ENCODE data around the gene PPP2R1B.
"Not testable (repeated sequence)": the region's sequence is repeated elsewhere in the genome, so short reads cannot be mapped to it uniquely, and the experiment has no call there.

The PPP2R1B gene

GRCh38 chr11:111729831-111730311, 36.3 kb downstream of the PPP2R1B start:
- H3K4me1 Mint-ChIP-seq (ENCODE audit: low read depth) = no peaks in the 10 kb centered on the region
- H3K4me3 Mint-ChIP-seq = no peak overlapping the region
- H3K36me3 Mint-ChIP-seq (ENCODE audit: low read depth) = peaks cover 4% of the 10 kb centered on the region
- no peaks in the 10 kb centered on the region for H3K9me3 Mint-ChIP-seq
- no peaks in the 10 kb centered on the region for H3K27me3 Mint-ChIP-seq
- H3K27ac Mint-ChIP-seq = no peak overlapping the region

GRCh38 chr11:111729071-111729830, 36.9 kb downstream of the PPP2R1B start:
- H3K9me3 Mint-ChIP-seq = no peaks in the 10 kb centered on the region
- no peak overlapping the region for H3K27ac Mint-ChIP-seq
- no peaks in the 10 kb centered on the region for H3K27me3 Mint-ChIP-seq
- no peak overlapping the region for H3K4me3 Mint-ChIP-seq
- H3K36me3 Mint-ChIP-seq (ENCODE audit: low read depth) = peaks cover 4% of the 10 kb centered on the region
- H3K4me1 Mint-ChIP-seq (ENCODE audit: low read depth) = no peaks in the 10 kb centered on the region

- Mint-ChIP-seq H3K9me3 (no peaks in the 10 kb centered on the region), H3K4me1 (ENCODE audit: low read depth) (no peaks in the 10 kb centered on the region), H3K4me3 (no peak overlapping the region), H3K27me3 (no peaks in the 10 kb centered on the region), H3K36me3 (ENCODE audit: low read depth) (peaks cover 15% of the 10 kb centered on the region), H3K27ac (no peak overlapping the region)
Observed at GRCh38 chr11:111727431-111727830, 38.8 kb downstream of the PPP2R1B start.

GRCh38 chr11:111726301-111726713, 39.9 kb downstream of the PPP2R1B start:
- H3K27me3 Mint-ChIP-seq = no peaks in the 10 kb centered on the region
- peaks cover 23% of the 10 kb centered on the region for H3K36me3 Mint-ChIP-seq (ENCODE audit: low read depth)
- H3K27ac Mint-ChIP-seq = no peak overlapping the region
- H3K9me3 Mint-ChIP-seq = no peaks in the 10 kb centered on the region
- no peak overlapping the region for H3K4me3 Mint-ChIP-seq
- no peaks in the 10 kb centered on the region for H3K4me1 Mint-ChIP-seq (ENCODE audit: low read depth)

GRCh38 chr11:111725621-111726020, 40.6 kb downstream of the PPP2R1B start:
- Mint-ChIP-seq H3K36me3 (ENCODE audit: low read depth) (peaks cover 29% of the 10 kb centered on the region), H3K27ac (no peak overlapping the region), H3K4me3 (no peak overlapping the region), H3K27me3 (no peaks in the 10 kb centered on the region), H3K9me3 (no peaks in the 10 kb centered on the region), H3K4me1 (ENCODE audit: low read depth) (no peaks in the 10 kb centered on the region)

GRCh38 chr11:111724615-111725129, 41.5 kb downstream of the PPP2R1B start:
- Mint-ChIP-seq H3K4me1 (ENCODE audit: low read depth) (no peaks in the 10 kb centered on the region), H3K36me3 (ENCODE audit: low read depth) (peaks cover 32% of the 10 kb centered on the region), H3K27ac (no peak overlapping the region), H3K9me3 (no peaks in the 10 kb centered on the region), H3K4me3 (no peak overlapping the region), H3K27me3 (no peaks in the 10 kb centered on the region)

- Mint-ChIP-seq H3K9me3 (no peaks in the 10 kb centered on the region), H3K27ac (no peak overlapping the region), H3K27me3 (no peaks in the 10 kb centered on the region), H3K4me3 (no peak overlapping the region), H3K4me1 (ENCODE audit: low read depth) (no peaks in the 10 kb centered on the region), H3K36me3 (ENCODE audit: low read depth) (peaks cover 36% of the 10 kb centered on the region)
Observed at GRCh38 chr11:111723595-111723994, 42.6 kb downstream of the PPP2R1B start.

- H3K27me3 Mint-ChIP-seq = no peaks in the 10 kb centered on the region
- H3K9me3 Mint-ChIP-seq = no peaks in the 10 kb centered on the region
- no peak overlapping the region for H3K4me3 Mint-ChIP-seq
- no peak overlapping the region for H3K27ac Mint-ChIP-seq
- H3K4me1 Mint-ChIP-seq (ENCODE audit: low read depth) = no peaks in the 10 kb centered on the region
- peaks cover 36% of the 10 kb centered on the region for H3K36me3 Mint-ChIP-seq (ENCODE audit: low read depth)
Observed at GRCh38 chr11:111722501-111722900, 43.7 kb downstream of the PPP2R1B start.

GRCh38 chr11:111720801-111721494, 45.2 kb downstream of the PPP2R1B start:
- Mint-ChIP-seq H3K4me1 (ENCODE audit: low read depth) (no peaks in the 10 kb centered on the region), H3K36me3 (ENCODE audit: low read depth) (peaks cover 44% of the 10 kb centered on the region), H3K27me3 (no peaks in the 10 kb centered on the region), H3K4me3 (no peak overlapping the region), H3K27ac (no peak overlapping the region), H3K9me3 (no peaks in the 10 kb centered on the region)

GRCh38 chr11:111719379-111719778, 46.8 kb downstream of the PPP2R1B start:
- Mint-ChIP-seq H3K27me3 (no peaks in the 10 kb centered on the region), H3K36me3 (ENCODE audit: low read depth) (peaks cover 50% of the 10 kb centered on the region), H3K9me3 (no peaks in the 10 kb centered on the region), H3K4me3 (no peak overlapping the region), H3K4me1 (ENCODE audit: low read depth) (no peaks in the 10 kb centered on the region), H3K27ac (no peak overlapping the region)

GRCh38 chr11:111718859-111719258, 47.3 kb downstream of the PPP2R1B start:
- Mint-ChIP-seq H3K4me1 (ENCODE audit: low read depth) (no peaks in the 10 kb centered on the region), H3K36me3 (ENCODE audit: low read depth) (peaks cover 53% of the 10 kb centered on the region), H3K4me3 (no peak overlapping the region), H3K27me3 (no peaks in the 10 kb centered on the region), H3K9me3 (no peaks in the 10 kb centered on the region), H3K27ac (no peak overlapping the region)

GRCh38 chr11:111718436-111718835, 47.8 kb downstream of the PPP2R1B start:
- no peak overlapping the region for H3K4me3 Mint-ChIP-seq

GRCh38 chr11:111717660-111718059, 48.5 kb downstream of the PPP2R1B start:
- H3K27ac Mint-ChIP-seq = not testable (repeated sequence)
- peaks cover 45% of the 10 kb centered on the region for H3K36me3 Mint-ChIP-seq (ENCODE audit: low read depth)

More at GRCh38 chr11:111718436-111718835, 47.8 kb downstream of the PPP2R1B start:
- Mint-ChIP-seq H3K27ac (no peak overlapping the region), H3K9me3 (no peaks in the 10 kb centered on the region), H3K4me1 (ENCODE audit: low read depth) (no peaks in the 10 kb centered on the region), H3K27me3 (no peaks in the 10 kb centered on the region), H3K36me3 (ENCODE audit: low read depth) (peaks cover 52% of the 10 kb centered on the region)

GRCh38 chr11:111715142-111715816, 50.9 kb downstream of the PPP2R1B start:
- Mint-ChIP-seq H3K9me3 (no peaks in the 10 kb centered on the region), H3K27me3 (no peaks in the 10 kb centered on the region), H3K27ac (peak overlapping the region; percentile 11), H3K36me3 (ENCODE audit: low read depth) (peaks cover 41% of the 10 kb centered on the region), H3K4me3 (no peak overlapping the region), H3K4me1 (ENCODE audit: low read depth) (no peaks in the 10 kb centered on the region)

More at GRCh38 chr11:111717660-111718059, 48.5 kb downstream of the PPP2R1B start:
- not testable (repeated sequence) for H3K4me3 Mint-ChIP-seq; H3K27me3 Mint-ChIP-seq; H3K4me1 Mint-ChIP-seq (ENCODE audit: low read depth); H3K9me3 Mint-ChIP-seq

- Mint-ChIP-seq H3K4me1 (ENCODE audit: low read depth) (no peaks in the 10 kb centered on the region), H3K36me3 (ENCODE audit: low read depth) (peaks cover 43% of the 10 kb centered on the region), H3K9me3 (no peaks in the 10 kb centered on the region), H3K27me3 (no peaks in the 10 kb centered on the region), H3K4me3 (no peak overlapping the region), H3K27ac (no peak overlapping the region)
Observed at GRCh38 chr11:111714522-111714921, 51.7 kb downstream of the PPP2R1B start.
